Ascending aorta (tissue), 2 donors: ENCODE results near the gene ELFN1. TPM values are rescaled to one million over a fixed set of nuclear protein-coding genes. Genes with fewer than 3 reads are reported as not detected.

Experiments used
- DNase-seq, 2 donors: peaks; one replicate each; pipeline ENCODE4 v3.0.0-alpha.2; 2019; ENCODE audit warnings: low spot score in 2 of 2
- H3K27ac ChIP-seq, 2 donors: fragments of 200-600 bp; sonication (generic); one replicate each; pipeline ENCODE4 v1.5.1; 2016 to 2017; ENCODE audit warnings: mild to moderate bottlenecking in 1 of 2
- H3K27me3 ChIP-seq: fragments of 200-600 bp; sonication (generic); one replicate; pipeline ENCODE4 v1.5.1; 2017
- H3K36me3 ChIP-seq, 2 donors: fragments of 200-600 bp; sonication (generic); one replicate each; pipeline ENCODE4 v1.5.1; 2016
- H3K4me1 ChIP-seq, 2 donors: fragments of 200-600 bp; sonication (generic); one replicate each; pipeline ENCODE4 v1.5.1; 2016 to 2017; ENCODE audit warnings: mild to moderate bottlenecking in 1 of 2
- H3K4me3 ChIP-seq, 2 donors: fragments of 200-600 bp; sonication (generic); one replicate each; pipeline ENCODE4 v1.5.1; 2016 to 2017; ENCODE audit warnings: mild to moderate bottlenecking in 1 of 2
- H3K9me3 ChIP-seq, 2 donors: fragments of 200-600 bp; sonication (generic); one replicate each; pipeline ENCODE4 v1.5.1; 2016
- CTCF ChIP-seq, 3 experiments: fragments of 200-600 bp in 2 of 3; fragments of 450-650 bp in 1 of 3; sonication (generic) in 2 of 3; IDR thresholded peaks; one replicate each; pipeline ENCODE4 v1.5.1; 2016 to 2019; ENCODE audit warnings: antibody characterized with exemption in 3 of 3, mild to moderate bottlenecking in 1 of 3, moderate library complexity in 1 of 3
- intact Hi-C: fragments of 100-400 bp; cut with DNase I; formaldehyde crosslinking; loops from one replicate; pipeline ENCODE4 v1.15.1; 2023
- total RNA-seq: library from RNA; depleted of rRNA; stranded (reverse); fragments of >200 nt; gene quantifications from one replicate; pipeline ENCODE4 v1.1.0, GENCODE V29; 2016

The ELFN1 gene
- 7.3 TPM for total RNA-seq

- peaks cover 16 to 23% of the 10 kb centered on the region in 2 donors for H3K4me1 ChIP-seq
- H3K27me3 ChIP-seq: peaks cover 30% of the 10 kb centered on the region
- peak in 1 of 2 donors; percentile 44 for DNase-seq
- H3K9me3 ChIP-seq: no peaks in the 10 kb centered on the region
- H3K36me3 ChIP-seq: no peaks in the 10 kb centered on the region
- no peak for TF ChIP-seq CTCF (IDR thresholded peaks at IDR 0.05)
- peak within 1 kb of the TSS; percentile 46 to 55 for H3K4me3 ChIP-seq
- intact Hi-C loops: loop anchor here (10.0 kb wide), 1 partner anchor 685 kb away; the partner anchor contains the start of gene EIF3B
- H3K27ac ChIP-seq: no peak within 1 kb of the TSS
Measured at GRCh38 chr7:1669954-1670893, at the start of gene ELFN1. Gene ELFN1 (plus strand): TSS chr7:1670277. CDS start chr7:1744597, 74,320 bp downstream.

DNA sequence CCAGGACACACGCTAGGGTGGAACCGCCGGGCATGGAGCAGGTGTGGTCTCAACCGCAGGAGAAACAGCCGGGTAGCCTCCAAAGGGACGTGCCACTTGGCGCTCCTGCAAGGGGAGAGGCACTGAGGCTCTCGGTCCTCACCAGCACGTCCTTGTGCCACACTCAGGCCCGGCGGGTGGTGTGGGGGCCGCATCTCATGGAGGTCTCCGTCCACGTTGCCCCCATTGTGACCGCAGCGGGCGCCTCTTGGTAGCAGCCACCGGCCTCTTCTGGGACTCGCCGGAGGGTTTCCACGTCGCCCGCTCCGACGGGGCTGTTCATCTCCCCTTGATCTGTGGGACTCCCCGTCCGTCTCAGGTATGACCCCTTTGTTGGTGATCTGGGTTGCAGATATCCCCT, 49.2 kb upstream of the ELFN1 start:
- Histone ChIP-seq H3K27ac (no peak overlapping the region), H3K4me1 (no peaks in the 10 kb centered on the region), H3K27me3 (no peaks in the 10 kb centered on the region), H3K9me3 (no peaks in the 10 kb centered on the region), H3K36me3 (no peaks in the 10 kb centered on the region), H3K4me3 (no peak overlapping the region)
- DNase-seq: no peak
- no peak for TF ChIP-seq CTCF (IDR thresholded peaks at IDR 0.05)
- intact Hi-C loops: no loop called here

DNA sequence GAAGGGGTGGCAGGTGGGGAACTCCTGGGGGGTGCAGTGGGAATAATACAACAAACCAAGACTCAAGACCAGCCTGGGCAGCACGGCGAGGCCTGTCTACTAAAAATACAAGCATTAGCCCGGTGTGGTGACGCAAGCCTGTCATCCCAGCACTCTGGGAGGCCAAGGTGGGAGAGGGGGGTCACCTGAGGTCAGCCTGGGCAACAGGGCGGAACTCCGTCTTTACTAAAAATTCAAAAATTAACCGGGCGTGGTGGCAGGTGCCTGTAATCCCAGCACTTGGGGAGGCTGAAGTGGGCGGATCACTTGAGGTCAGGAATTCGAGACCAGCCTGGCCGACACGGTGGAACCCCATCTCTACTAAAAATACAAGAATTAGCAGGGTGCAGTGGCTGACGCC, 48.4 kb upstream of the ELFN1 start:
- Histone ChIP-seq H3K4me3 (no peak overlapping the region), H3K27me3 (no peaks in the 10 kb centered on the region), H3K27ac (no peak overlapping the region), H3K4me1 (no peaks in the 10 kb centered on the region), H3K9me3 (no peaks in the 10 kb centered on the region), H3K36me3 (no peaks in the 10 kb centered on the region)
- no peak for TF ChIP-seq CTCF (IDR thresholded peaks at IDR 0.05)
- intact Hi-C loops: no loop called here
- no peak for DNase-seq

- no peaks in the 10 kb centered on the region for H3K27me3 ChIP-seq
- intact Hi-C loops: no loop called here
- H3K4me3 ChIP-seq: no peak overlapping the region
- no peaks in the 10 kb centered on the region for H3K9me3 ChIP-seq
- no peak for TF ChIP-seq CTCF (IDR thresholded peaks at IDR 0.05)
- DNase-seq: no peak
- no peaks in the 10 kb centered on the region for H3K4me1 ChIP-seq
- no peaks in the 10 kb centered on the region for H3K36me3 ChIP-seq
- H3K27ac ChIP-seq: no peak overlapping the region
Measured at GRCh38 chr7:1622441-1622840, 47.6 kb upstream of the ELFN1 start.

DNA sequence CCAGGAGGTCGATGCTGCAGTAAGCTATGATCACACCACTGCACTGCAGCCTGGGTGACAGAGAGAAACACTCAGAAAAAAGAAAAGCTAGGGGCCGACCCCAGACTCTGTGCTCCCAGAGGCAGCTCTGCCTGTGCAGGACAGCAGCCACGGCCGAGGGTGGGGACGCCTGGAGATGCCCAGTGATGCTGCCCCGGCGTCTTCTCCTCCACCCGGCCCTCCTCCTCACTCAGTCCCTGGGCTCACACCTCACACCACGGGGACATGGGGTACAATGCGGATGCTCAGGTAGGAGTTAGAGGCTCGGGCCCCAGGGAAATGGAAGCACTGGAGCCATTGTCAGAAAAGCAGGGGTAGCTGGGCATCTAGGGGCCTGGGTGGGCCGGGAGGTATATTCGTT, 46.3 kb upstream of the ELFN1 start:
- peaks cover 0 to 4% of the 10 kb centered on the region in 2 donors for H3K9me3 ChIP-seq
- TF ChIP-seq CTCF (IDR thresholded peaks at IDR 0.05): no peak
- no peaks in the 10 kb centered on the region for H3K4me1 ChIP-seq
- no peaks in the 10 kb centered on the region for H3K27me3 ChIP-seq
- intact Hi-C loops: no loop called here
- H3K36me3 ChIP-seq: no peaks in the 10 kb centered on the region
- H3K4me3 ChIP-seq: no peak overlapping the region
- DNase-seq: no peak
- no peak overlapping the region for H3K27ac ChIP-seq
